NCI-H510A treated with DMSO at 0.1 percent for 48 hours (cell line): ENCODE measurements around the gene CDC25B.

Source experiments
- DNase-seq: peaks from one replicate; lab custom pipeline; 2025; lab: John Stamatoyannopoulos, UW

Gene CDC25B

GRCh38 chr20:3804254-3804751 lies 8.2 kb downstream of the CDC25B start:
- no peak for DNase-seq

- DNase-seq: no peak
Observed at GRCh38 chr20:3804781-3805180, 8.7 kb downstream of the CDC25B start.

GRCh38 chr20:3808544-3808943 lies 12.4 kb downstream of the CDC25B start:
- no peak for DNase-seq

GRCh38 chr20:3811467-3812258 lies 15.6 kb downstream of the CDC25B start:
- peak; percentile 97 for DNase-seq

GRCh38 chr20:3812259-3812681 lies 16.2 kb downstream of the CDC25B start:
- no peak for DNase-seq

- no peak for DNase-seq
Observed at GRCh38 chr20:3812975-3813847, 17.1 kb downstream of the CDC25B start.

- no peak for DNase-seq
Observed at GRCh38 chr20:3813848-3814581, 17.9 kb downstream of the CDC25B start.

GRCh38 chr20:3814928-3815495 lies 18.9 kb downstream of the CDC25B start:
- DNase-seq: no peak

- no peak for DNase-seq
Observed at GRCh38 chr20:3815703-3816315, 19.7 kb downstream of the CDC25B start.

- DNase-seq: peak; percentile 88
Observed at GRCh38 chr20:3818155-3819151, 22.3 kb downstream of the CDC25B start.

- no peak for DNase-seq
Observed at GRCh38 chr20:3819411-3820047, 23.4 kb downstream of the CDC25B start.

GRCh38 chr20:3820048-3820900 lies 24.2 kb downstream of the CDC25B start, which contains the start of gene AP5S1:
Gene AP5S1 (plus strand): TSS chr20:3820547. CDS start chr20:3822118, 1,571 bp downstream.
- peak; percentile 97 for DNase-seq

- no peak for DNase-seq
Observed at GRCh38 chr20:3820901-3821727, 25.0 kb downstream of the CDC25B start.

GRCh38 chr20:3821996-3822395 lies 25.9 kb downstream of the CDC25B start:
- DNase-seq: no peak

GRCh38 chr20:3823881-3824280 lies 27.8 kb downstream of the CDC25B start:
- no peak for DNase-seq

- no peak for DNase-seq
Observed at GRCh38 chr20:3825526-3825925, 29.4 kb downstream of the CDC25B start.

GRCh38 chr20:3826420-3826819 lies 30.3 kb downstream of the CDC25B start:
- no peak for DNase-seq

GRCh38 chr20:3828798-3829197 lies 32.7 kb downstream of the CDC25B start:
- no peak for DNase-seq
